GM18909 (cell line): ENCODE results near the gene COL11A2.
"Not testable (repeated sequence)": the region's sequence is repeated elsewhere in the genome, so short reads cannot be mapped to it uniquely, and the experiment has no call there.

ENCODE experiments used
- ATAC-seq: cut with Tn5 transposase; IDR thresholded peaks from one replicate; pipeline ENCODE4 v1.9.1; 2021; ENCODE audit warnings: mild to moderate bottlenecking; ENCODE audit not compliant: unreplicated experiment, poor library complexity

COL11A2 gene

DNA sequence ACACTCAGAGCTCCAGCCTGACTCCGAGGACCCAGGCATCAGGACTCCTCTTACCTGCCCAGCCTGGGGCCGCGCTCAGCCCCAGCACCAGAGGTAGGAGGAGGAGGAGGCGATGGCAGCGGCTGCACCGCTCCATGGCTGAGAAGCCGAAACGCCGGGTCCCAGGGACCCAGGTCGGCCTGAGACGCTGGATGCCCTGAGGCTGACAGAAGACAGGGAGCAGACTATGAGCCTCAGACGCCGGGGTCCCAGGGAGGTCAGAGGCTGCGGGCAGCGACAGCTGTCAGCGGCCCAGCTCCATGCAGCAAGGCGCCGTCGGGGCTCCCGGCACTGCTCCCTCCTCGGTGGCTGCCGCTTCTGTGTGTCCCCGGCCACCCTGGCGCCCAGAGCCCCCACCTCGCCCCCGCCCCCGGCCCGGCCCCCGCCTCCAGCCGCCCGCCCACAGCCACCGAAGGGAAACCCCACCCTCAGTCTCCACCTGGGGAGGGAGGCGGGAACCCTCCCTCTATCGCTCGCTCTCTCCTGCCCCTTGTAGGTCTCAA lies at the start of gene COL11A2:
Gene COL11A2 (minus strand): TSS at position 363 of the 542 bp plus-strand sequence. CDS start 227 bp downstream, at position 136.
- no peak for ATAC-seq

DNA sequence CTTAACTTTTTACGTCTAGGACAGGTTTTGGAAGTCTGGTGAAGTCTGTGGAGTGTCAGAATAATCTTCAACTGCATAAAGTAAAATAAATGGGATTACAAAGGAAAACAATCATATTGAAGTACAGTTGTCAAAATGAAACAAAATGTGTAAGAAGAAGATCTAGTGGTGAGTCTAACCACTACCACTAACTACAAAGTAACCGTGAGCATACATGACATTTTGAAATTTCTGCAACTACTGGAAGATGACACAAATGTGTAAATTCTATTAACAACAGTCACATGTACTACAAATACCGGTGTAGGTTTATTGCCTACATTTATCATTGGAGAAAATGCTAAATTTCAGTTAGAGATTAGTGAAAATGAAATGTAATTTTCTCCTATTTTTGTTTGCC lies 49.7 kb upstream of the COL11A2 start:
- no peak for ATAC-seq

DNA sequence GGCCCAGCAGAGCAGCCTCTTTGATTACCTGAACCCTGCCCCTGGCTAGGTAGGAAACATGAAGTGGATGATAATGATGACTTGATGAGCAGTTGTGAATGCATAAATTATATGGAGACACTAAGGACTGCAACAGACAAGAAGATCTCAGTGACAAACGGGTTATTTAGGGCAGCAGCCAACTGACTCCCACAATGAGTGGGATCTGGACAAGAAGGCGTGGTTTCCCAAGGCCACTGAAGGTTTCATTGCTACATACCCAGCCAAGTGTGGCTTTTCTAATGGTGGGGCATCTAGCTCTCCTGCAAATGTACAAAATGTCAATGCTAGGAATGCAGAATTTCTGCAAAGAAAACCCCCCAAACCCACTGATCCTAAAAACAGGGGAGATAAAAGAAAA lies 45.5 kb upstream of the COL11A2 start:
- ATAC-seq: no peak

DNA sequence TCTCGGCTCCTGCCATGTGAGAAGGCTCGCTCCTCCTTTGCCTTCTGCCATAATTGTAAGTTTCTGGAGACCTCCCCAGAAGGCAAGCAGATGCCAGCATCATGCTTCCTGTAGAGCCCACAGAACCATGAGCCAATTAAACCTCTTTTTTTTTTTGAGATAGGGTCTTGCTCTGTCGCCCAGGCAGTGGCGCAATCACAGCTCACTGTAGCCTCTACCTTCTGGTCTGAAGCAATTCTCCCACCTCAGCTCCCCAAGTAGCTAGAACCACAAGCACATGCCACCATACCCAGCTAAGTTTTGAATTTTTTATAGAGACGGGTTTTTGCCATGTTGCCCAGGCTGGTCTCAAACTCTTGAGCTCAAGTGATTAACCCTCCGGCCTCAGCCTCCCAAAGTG lies 44.6 kb upstream of the COL11A2 start:
- no peak for ATAC-seq

DNA sequence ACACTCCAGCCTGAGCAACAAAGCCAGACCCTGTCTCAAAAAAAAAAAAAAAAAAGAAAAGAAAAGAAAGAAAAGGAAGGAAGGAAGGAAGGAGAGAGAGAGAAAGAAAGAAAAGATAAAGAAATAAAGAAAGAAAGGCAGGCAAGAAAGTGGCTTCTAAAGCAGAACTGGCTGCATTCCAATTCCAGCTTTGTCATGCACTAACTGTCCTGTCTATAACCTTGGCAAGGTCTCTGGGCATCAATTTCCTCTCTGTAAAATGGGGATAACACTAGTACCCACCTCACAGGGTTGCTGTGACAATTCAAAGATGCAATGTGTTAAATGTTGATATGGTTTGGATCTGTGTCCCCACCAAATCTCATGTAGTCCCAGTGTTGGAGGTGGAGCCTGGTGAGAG lies 44.1 kb upstream of the COL11A2 start:
- ATAC-seq: no peak

DNA sequence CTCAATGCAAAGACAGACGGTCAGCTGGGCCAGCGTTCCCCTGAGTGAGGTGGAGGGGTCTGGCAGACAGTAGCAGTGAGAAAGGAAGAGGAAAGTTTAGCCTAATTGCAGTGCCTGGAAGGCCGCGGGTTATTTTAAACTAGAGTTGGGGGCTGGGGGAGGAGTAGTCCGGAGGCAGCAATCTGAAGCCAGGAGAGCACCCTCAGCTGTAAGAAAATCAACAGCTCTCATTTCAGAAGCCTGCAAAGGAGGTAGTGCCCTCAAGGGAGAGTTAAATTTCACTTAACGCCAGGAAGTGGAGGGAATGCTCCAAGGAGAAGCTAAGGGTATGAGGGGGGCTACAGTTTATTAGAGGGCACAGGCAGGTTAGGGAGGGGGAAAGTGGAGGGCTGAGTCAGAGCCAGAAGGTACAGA lies 43.0 kb upstream of the COL11A2 start:
- ATAC-seq: no peak

DNA sequence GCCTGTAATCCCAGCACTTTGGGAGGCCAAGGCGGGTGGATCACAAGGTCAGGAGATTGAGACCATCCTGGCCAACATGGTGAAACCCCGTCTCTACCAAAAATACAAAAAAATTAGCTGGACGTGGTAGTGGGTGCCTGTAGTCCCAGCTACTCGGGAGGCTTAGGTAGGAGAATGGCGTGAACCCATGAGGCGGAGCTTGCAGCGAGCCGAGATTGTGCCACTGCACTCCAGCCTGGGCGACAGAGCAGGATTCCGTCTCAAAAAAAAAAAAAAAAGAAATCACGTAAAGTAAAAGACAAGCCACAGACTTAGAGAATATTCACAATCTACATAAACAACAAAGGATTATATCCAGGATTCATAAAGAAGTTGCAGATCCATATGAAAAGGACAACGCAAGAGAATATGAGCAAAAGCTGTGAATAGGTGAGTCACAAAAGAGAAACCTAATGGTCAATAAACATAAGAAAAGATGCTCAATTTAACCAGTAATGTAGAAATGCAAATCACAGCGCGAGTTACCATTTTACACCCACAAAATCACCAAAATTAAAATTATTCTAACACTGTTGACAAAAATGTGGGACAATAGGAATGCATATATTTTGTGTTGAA lies 34.3 kb upstream of the COL11A2 start:
- ATAC-seq: not testable (repeated sequence)

DNA sequence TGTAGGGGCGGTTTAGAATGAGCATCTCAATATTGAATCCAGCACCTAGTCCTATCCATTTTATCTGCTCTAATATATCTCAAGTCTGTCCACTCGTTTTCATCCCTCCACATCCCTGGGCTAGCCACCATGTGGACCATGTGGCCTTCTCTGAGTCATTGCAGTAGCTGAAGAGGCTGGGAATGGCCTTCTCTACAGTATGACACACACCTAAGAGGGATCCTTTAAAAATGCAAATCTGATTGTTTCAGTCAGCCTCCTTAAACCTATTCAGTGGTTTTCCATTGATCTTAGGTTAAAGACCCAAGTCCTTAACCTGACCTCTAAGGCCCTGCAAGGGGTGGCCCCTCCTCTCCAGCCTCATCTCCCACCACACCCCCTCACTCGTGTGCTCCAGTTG lies 25.4 kb upstream of the COL11A2 start:
- no peak for ATAC-seq

DNA sequence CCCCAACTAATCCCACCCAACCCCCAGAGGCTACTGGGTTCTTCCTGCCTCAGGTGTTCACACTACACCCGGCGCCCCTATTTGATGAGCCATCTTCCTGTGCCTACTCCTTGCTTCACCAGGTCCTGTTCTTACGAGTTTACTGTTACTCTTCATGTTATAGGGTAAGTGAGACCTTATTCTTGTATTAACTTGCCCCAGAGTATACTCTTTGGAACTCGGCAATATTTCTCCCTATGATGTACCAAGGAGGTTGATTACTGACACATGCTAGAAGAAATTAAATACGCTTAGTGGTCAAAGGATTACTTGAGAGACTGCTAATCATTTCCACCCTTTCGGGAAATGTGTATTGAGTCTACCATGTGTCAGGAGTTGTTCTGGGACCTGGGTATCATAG lies 25.0 kb upstream of the COL11A2 start:
- ATAC-seq: no peak

DNA sequence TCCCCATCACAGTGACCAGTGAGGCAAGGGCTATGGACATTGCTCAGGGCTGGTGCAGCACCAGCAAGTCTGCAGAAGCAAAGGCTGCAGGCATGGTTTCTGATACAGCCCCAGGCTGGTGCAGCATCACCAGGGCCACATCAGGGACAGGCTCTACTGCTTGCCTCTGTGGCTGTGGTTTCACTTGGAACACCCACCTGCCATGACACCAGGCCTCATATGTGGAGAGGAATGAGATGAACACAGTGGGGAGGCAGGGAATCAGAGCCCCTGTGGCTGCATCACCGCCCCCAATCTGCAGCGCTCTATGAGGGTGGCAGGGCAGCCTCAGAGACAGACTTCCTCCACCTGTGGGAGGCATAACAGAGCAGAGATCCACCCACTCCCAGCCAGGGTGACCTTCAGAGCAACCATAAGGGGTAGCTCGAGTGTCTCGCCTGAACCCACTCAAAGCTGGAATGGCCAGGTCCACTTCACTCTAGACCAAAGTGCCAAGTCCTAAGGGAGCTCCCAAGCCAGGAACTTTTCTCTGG lies 23.9 kb upstream of the COL11A2 start:
- ATAC-seq: no peak

DNA sequence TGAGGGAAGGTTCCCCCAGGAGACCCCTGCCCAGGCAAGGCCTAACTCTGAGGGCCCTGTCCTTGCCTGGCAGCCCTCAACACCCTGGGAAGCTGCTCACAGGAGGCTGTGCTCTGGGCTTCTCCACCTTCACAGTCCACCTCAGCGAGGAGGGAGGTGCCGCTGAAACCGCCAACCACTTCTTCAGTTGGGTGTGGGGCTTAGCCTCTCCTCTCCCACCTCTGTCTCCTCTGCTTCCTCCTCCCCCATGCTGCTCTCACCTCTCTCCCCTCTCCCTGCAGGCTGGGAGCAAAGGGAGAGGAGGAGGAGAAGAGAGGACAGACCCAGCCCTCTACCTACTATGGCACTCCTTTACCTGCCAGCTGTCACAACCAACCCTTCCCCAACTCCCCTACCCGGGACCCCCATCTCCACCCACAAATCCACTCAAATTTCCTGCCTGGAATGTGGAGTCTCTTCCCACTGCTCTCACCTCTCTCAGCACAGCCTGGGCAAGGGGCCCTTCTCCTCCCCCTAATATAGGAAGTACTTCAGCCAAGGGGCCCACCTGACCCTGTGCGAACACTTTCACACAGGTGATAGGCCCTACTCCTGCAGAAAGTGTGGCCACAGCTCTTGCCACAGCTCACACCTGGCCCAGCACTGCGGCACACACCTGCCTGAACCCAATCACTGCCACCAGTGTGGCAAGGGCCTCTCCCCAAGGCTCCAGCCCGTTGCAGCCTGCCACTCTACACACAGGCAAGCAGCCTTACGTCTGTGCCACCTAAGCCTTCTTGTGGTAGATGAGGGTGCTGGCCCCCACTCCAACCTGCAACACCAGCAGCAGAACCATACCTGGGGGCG lies 23.2 kb upstream of the COL11A2 start:
- ATAC-seq: no peak

DNA sequence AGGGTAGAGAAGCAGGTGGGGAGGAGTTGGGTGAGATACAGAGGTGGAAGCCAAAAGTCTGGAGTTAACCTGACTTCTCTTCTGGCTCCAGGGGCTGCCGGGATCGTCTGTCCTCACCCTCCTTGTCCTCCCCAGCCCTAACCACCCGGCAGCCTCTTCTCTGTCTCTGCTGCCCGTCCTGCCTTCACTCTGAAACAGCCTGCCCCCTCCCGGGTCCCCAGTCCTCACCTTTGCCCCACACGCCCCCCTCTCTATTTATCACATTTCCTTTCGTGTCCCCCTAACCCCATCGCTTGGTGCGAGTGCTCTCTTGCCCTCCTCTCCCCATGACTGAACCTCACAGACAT lies 21.7 kb upstream of the COL11A2 start:
- no peak for ATAC-seq

DNA sequence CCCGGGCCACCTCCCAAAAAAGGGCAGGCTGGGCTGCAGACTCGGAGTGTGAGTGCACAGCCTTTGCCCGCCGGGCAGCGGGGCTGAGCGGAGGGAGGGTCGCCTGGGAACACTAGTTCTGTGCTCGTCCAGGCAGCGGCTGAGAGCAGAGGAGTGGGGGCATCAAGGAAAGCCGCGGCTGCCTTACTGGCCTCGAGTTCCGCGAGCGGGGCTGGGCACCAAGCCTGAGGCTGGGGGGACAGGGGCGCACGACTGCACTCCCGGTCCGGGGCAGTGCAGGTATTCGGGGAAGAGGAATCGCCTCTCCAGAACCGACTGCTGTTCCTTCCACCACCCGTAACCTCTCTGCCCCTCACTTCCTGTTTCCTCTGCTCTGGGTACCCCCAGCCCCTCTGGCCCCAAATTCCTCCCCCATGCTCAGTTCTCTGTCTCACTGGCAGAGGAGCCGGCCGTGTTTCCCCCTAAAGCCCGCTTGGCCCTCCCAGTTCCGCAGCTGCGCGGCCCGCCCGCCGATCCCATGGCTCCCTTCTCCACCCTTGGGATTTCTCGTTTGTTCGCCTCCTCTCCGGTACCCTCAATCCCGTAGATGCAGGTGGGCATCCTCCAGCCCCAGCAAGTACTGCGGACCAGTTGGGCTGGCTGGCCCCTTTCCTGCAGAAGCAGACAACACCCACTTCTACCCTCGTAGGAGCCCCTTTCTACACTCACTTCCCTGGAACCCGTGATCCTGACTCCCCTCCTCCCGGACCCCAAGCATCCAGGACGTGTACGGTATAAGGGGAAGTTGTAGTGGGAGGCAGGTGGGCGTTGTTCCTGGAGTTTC lies 21.1 kb upstream of the COL11A2 start:
- ATAC-seq: no peak

DNA sequence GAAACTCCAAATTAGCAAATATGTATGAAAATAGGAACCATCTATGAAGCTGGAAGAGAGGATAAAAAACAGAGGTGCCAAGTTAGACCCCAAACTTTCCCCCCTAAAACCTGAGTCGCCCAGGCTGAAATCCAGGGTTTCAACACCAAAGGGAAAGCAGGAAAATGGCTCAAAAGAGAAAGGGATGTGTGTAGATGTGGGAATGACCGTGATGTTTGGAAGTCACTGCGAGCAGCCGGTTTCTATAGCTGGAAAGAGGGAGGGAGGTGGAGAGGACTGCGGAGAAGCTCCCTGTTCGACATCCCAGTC lies 20.5 kb upstream of the COL11A2 start:
- no peak for ATAC-seq

DNA sequence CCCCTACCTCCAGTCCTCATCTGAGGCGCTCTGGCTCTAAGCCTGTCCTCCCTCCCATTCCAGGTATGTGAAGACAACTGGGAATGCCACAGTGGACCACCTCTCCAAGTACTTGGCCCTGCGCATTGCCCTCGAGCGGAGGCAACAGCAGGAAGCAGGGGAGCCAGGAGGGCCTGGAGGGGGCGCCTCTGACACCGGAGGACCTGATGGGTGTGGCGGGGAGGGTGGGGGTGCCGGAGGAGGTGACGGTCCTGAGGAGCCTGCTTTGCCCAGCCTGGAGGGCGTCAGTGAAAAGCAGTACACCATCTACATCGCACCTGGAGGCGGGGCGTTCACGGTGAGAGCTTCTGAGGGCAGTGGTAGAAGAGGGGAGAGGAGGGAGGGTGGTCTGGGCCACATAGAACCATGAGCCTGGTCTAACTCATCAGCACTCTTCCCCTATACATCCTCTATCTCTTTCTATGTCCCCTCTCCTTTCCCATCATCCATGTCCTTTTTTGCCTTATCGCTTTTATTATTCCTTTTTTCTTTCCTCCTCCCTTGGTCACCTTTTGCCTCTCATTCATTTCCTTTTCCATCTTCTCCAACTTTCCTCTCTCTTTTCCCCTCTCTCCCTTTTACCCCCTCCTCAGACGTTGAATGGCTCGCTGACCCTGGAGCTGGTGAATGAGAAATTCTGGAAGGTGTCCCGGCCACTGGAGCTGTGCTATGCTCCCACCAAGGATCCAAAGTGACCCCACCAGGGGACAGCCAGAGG lies 19.6 kb upstream of the COL11A2 start:
- no peak for ATAC-seq

DNA sequence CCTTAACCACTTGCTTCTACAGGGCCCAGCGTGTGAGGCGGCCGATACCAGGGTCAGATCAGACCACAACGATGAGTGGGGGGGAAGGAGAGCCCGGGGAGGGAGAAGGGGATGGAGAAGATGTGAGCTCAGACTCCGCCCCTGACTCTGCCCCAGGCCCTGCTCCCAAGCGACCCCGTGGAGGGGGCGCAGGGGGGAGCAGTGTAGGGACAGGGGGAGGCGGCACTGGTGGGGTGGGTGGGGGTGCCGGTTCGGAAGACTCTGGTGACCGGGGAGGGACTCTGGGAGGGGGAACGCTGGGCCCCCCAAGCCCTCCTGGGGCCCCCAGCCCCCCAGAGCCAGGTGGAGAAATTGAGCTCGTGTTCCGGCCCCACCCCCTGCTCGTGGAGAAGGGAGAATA lies 18.9 kb upstream of the COL11A2 start:
- no peak for ATAC-seq

DNA sequence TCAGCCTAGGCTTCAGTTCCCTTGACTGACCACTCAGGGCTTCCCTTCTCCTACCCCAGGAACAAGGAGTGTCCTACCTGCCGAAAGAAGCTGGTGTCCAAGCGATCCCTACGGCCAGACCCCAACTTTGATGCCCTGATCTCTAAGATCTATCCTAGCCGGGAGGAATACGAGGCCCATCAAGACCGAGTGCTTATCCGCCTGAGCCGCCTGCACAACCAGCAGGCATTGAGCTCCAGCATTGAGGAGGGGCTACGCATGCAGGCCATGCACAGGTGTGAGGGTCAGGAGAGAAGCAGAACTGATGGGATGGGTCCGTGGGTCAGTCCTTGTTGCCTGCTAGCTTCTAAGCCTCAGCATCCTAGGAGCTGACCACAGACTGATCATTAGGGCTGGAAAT lies 17.6 kb upstream of the COL11A2 start:
- ATAC-seq: no peak

DNA sequence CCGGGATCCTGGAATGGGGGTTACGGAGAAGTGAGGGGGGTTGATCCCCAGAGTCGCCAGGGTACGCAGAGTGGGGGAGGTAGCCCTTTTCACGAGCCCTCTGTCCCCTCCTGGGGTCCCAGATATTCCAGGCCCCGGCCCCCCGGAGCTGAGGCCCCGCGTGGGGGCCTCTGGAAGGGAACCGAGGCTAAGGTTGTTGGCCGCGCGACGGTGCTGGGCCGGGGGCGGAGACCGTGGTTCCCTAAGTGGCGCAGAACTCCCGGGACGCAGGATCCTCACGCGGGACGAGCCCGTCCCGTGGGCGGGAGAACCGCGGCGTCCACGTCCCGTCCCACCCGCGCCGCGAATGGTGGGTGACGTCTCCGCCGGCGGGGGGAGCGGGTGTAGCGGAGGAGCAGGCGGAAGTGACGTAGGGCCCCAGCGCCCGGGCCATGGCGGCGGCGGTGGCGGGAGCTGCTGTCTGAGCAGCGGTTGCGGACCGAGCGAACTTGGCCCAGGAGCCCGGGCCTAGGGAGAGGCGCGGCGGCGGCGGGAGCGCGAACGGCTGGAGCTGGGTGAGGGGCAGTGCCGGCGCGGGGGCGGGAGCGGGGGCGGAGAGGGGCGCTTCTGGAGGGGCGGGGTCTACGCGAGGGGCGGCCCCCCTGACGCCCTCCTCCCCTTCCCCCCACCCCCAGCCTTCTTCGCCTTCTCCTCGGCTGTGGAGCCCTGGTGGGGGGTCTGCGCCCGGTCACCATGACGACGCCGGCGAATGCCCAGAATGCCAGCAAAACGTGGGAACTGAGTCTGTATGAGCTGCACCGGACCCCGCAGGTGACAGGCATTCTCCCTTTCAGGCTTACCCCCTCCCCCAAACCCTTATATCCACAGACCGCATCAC lies 16.1 kb upstream of the COL11A2 start, which contains the start of gene RING1:
Gene RING1 (plus strand): TSS at position 410 of the 877 bp plus-strand sequence. CDS start 323 bp downstream, at position 733.
- peak; percentile 50 for ATAC-seq

DNA sequence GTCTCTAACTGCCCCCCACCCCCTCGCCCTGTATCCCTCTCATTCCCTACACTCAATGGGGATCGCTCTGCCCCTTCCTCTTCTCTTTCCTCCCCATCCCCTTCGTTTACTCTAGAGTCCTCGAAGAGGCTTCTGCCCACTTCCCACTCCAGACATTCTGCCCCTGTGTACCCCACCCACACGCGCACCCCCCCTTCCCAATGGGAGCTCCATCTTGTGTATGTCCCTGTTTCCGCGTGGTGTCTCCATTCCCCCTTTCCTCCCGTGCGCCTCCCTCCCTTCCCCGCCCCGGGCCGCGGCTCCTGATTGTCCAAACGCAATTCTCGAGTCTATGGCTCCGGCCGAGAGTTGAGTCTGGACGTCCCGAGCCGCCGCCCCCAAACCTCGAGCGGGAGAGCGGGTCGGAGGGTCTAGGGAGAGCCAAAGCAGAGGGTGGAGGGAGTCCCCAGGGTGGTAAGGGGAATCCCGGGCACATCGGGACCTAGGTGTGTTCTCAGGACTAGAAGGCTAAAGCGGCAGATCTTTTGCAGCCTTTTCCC lies 15.4 kb upstream of the COL11A2 start:
- no peak for ATAC-seq
